GM18526 (cell line): ENCODE measurements around the gene STK17A.

Source experiments
- POLR2A ChIP-seq: IDR thresholded peaks from 3 replicates; pipeline ENCODE4 v1.6.1; 2011; ENCODE audit not compliant: insufficient read length; ENCODE audit errors: extremely low read depth

Gene STK17A

DNA sequence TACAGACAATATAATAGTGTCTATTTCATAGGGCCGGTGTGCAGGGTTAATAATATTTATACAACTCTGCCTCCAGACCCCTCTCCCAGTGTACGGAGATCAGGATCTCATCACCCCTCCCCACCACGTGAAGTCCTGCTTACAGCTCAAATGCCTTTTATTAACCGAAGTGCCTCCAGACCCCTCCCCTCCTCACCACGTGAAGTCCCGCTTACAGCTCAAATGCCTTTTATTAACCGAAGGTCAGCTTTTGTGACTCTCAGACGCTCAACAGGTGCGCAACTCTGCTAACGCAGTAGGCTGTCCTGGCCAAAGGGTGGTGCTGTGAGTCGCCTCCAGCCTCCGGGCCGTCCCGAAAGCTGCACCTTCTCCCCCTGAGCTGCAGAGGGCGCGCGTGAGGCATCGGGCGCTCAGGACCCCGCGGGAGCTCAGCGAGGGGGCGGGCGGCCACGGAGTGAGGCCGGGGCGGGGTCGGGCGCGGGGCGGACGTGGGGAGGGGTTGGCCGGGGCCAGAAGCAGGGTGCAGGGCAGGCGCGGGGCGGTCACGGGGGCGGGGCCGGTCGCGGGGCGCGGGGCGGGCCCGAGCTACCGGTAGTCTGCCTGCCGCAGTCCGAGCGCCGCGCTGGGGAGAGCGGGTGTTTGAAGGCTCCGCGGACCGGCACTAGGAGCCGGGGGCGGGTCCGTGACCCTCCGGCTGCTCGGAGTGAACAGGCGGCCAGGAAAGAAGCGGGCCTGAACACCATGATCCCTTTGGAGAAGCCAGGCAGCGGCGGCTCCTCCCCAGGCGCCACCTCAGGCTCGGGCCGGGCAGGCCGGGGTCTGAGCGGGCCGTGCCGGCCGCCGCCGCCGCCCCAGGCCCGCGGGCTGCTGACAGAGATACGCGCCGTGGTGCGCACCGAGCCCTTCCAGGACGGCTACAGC lies at the start of gene STK17A:
STK17A (plus strand) TSS at position 606 of the 921 bp plus-strand sequence; CDS start at position 742, 136 bp downstream.
- TF ChIP-seq POLR2A = peak; percentile 98

DNA sequence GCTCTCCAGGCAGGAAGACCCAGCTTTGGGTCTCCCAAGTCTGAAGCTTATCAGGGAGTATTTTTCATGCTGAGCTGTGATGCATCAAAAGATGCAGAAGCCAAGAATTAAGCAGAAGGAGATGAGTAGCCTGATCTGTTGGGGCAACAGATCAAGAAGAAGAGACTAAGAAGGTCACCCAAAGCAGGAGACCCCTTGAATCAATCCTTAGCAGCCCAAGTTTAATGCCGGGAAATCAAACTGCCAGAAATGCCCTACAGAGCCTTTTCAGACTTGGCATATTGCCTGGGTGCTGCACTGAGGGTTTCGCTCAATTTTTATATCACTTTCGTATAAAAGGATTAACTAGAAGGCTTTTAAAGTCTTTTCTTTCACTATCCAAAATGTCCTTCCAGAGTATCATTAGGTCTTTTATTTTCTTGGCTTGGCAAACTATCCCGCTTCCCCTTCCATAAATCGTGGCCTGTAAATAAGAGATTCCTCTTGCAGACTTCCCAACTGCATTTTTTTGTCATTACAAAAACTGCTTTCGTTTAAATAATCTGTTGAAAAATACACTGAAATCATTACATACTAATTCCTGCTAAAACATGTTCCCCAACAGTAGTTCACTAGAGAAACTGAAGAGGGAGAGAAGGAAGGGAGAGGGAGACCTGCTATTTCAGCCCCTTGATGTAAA lies 49.0 kb upstream of the STK17A start:
- no peak for TF ChIP-seq POLR2A

DNA sequence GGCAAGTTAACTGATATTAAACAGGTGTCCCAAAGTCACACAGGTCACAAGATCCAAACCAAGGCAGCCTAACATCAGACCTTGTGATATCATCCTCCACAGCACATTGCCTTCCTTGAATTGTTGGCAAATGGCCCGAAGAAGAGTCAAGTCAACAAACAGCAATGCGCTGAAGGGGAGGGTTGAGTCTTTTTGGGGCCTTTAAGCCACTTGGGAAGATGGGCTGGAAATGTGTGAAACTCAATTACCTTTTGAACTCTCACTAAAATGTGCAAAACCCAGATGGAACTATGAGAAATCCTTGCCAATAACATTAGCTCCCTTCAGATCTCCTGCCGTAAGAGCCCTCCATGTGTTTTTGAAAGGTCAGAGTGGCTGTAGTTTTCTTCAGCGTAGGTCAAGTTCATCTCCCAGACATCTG lies 47.9 kb upstream of the STK17A start:
- TF ChIP-seq POLR2A = no peak

DNA sequence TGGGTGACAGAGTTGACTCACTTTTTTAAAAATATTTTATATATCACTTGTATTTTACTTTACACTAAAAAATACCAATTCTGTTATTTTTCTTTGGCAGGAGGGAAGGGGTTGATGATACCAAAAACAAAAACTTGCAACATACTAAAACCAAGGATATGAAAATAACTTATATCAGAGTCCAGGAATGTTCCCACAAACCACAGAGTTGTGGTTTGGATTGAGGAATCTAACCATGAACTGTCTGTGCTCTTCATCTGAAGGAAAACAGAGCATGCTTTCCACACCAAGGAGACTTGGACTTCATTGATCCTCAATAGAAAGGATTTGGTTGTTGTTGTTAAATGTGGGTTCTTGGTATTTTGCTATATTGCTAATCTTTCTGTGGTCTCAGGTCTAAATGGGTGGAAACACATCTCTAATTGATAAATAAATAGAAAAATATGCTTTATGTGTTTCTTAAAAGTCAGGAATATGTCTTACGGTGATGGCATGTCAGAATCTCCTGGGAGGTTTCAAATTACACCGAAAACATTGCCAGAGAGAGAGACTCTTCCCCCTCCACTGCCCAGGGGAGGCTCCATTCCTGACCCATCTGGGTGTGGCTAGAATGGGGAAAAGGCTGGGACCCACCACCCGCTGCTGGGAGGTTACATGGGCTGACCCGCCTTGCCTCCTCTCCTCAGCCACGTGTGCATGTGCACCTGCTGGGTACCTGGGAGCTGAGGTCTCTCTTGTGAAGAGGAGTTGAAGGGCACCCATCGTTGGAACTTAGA lies 46.9 kb upstream of the STK17A start:
- TF ChIP-seq POLR2A = no peak

DNA sequence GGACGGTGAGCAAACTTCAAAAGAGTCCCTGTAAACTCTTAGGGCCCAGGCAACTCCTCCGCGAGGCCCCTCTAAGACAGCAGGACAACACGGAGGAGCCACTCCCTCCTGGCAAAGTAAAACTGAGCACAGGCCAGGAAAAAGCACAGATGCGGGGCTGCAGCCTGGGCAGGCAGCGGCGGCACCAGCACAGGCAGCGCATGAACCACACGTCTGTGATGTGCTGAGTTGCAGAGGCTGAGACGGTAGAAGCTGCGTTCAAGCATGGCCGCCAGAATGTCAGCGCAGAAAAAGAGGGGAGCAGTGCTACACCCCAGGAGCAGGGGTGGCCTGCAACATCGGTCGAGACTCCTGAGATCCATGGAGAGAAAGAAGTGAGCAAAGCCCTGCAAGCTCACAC lies 46.1 kb upstream of the STK17A start:
- no peak for TF ChIP-seq POLR2A

DNA sequence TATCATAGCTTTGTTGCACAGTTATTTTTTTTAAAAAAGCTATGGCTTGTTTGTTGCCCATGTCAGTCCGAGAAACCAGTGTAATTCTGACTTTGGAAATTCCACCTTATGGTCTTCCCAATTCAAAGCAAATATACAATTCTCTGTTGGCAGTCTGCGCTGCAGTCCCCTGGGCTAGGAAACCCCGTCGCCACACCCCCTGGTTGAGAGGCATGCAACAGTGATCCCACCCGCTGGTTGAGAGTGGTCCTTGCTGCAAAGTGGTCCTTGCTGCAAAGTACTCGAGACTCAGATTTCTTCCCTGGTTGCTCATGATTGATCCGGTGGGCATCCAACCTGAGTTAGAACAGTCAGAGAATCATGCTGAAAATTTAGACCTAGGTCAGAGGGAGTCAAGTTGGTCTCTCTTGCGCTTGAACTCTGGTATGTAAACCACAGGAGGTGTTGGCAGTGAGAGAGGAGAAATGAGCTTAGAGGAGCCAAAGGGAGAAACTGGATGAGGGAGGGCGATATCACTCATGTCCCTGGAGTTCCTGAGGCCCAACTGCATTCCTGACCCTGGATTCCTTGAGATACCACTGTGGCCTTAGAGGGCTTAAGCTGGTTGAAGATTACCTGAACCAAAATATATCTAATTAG lies 45.0 kb upstream of the STK17A start:
- TF ChIP-seq POLR2A = no peak

DNA sequence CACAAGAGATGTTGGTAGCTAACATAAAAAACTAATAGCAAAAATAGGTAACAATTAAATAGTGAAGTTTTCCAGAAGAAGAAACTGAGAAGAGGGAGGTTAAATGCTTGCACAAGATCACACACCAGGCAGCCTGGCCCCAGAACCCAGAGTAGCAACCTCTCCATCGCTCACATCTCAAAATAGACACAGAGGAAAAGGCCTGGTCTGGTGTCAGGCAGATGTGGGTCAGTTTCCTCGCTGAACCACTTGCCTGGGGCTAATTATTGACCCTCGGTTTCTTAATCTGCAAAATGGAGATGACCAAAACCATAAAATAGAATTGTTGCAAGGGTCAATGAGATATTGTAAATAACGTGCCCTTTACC lies 44.5 kb upstream of the STK17A start:
- TF ChIP-seq POLR2A = no peak

DNA sequence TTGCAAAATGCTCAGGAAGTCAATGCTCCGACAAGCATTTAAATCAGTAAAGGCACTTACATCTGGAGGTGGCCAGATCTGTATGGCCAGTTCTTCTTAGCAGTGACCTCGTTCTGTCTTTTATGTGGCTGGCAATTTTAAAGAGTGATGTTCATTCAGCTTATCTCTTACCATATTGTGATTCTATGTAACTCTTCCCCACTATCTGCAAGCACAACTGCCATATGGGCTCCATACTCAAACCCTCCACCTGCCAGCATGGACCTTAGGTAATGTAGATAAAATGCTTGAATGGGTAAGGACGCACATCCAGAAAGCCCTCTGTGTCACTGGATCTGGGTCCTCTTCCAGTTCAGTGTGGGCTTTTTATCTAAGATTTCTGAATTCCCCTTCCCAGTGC lies 42.4 kb upstream of the STK17A start:
- TF ChIP-seq POLR2A = no peak

DNA sequence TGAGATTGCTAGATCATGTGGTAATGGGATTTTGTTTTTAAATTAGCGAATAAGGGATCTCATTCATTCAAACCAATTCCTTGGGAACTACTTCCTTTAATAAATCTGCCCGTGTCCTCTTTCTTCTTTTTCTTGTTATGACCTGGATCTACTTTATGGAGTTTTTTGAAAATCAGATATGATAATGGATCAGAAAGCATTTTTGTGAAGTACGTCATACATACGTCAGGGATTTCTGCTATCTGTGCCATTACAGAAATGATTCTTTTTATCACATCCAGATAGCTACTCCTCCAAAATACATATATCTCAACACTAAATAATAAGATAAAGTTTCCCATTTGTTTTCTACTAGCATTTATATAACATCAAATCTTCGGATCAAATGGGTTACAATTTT lies 40.2 kb upstream of the STK17A start:
- TF ChIP-seq POLR2A = no peak

DNA sequence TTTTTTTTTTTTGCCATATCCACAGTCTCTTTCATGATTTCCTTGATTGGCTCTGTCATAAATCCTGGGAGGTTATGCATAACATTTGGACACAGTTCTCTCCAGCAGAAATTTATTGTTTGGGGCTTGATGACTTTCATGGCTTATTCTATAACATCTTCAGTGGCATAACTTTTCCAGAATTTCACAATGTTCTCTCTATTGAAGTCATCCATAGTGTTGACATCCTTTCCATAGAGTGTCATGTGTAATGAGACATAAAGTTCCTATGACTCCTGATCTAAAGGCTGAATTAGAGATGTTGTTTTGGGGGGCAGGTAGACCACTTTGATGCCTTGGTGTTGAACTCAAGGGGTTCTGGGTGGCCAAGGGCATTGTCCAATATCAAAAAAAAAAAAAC lies 36.7 kb upstream of the STK17A start:
- no peak for TF ChIP-seq POLR2A

DNA sequence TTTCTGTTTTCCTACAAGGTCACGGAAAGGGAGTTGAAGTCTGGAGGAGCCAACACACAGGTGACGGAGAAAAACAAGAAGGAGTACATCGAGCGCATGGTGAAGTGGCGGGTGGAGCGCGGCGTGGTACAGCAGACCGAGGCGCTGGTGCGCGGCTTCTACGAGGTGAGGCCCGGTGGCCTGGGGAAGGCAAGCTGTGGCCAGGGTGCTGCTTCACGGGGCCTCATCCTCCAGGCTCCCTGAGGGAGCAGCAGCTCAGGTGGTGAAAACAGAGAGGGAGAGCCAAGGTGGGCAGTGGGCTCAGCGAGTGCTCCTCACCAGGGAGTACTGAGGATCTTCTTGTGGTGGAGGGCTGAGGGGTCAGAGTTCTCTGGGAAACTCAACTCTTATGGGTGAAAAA lies 32.5 kb upstream of the STK17A start:
- no peak for TF ChIP-seq POLR2A

DNA sequence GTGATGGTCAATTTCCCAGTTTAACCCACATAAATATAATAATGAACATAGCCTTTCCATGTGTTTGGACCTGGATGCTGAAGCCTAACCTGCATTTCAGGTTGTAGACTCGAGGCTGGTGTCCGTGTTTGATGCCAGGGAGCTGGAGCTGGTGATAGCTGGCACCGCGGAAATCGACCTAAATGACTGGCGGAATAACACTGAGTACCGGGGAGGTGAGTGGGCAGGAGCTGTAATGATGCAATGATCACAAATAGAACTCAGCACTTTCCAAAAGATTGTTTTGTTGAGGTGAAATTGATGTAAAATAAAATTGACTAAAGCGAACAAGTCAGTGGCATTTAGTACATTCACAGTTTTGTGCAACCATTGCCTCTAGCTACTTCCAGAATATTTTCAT lies 30.8 kb upstream of the STK17A start:
- no peak for TF ChIP-seq POLR2A

DNA sequence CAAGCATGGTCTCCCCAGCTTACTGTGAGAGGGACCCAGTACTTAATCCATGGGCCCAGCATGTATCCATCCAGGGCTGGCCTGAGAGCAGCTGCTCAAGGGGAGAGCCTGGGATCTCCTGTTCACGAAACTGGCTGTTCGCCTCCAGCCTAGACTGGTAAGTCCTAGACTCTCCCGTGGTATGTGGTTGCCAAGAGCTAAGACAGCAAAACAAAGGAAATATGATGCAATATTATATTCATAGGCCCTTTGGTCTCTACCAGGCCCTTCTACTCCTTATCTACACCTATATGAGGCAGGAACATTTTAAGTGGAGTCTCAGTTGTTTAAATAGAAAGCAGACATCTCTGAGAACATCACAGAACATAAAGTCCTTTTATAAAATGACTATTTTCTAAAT lies 28.9 kb upstream of the STK17A start:
- no peak for TF ChIP-seq POLR2A

DNA sequence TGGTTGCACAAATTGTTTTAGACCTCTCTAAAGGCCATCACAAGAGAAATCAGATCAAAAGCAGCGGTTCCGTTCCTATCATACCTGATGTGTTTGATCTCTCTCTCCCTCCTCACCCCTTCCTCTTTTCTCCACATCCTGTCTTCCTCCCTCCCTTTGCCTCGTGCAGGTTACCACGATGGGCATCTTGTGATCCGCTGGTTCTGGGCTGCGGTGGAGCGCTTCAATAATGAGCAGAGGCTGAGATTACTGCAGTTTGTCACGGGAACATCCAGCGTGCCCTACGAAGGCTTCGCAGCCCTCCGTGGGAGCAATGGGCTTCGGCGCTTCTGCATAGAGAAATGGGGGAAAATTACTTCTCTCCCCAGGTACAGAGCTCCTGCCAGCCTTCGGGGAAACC lies 28.5 kb upstream of the STK17A start:
- no peak for TF ChIP-seq POLR2A

DNA sequence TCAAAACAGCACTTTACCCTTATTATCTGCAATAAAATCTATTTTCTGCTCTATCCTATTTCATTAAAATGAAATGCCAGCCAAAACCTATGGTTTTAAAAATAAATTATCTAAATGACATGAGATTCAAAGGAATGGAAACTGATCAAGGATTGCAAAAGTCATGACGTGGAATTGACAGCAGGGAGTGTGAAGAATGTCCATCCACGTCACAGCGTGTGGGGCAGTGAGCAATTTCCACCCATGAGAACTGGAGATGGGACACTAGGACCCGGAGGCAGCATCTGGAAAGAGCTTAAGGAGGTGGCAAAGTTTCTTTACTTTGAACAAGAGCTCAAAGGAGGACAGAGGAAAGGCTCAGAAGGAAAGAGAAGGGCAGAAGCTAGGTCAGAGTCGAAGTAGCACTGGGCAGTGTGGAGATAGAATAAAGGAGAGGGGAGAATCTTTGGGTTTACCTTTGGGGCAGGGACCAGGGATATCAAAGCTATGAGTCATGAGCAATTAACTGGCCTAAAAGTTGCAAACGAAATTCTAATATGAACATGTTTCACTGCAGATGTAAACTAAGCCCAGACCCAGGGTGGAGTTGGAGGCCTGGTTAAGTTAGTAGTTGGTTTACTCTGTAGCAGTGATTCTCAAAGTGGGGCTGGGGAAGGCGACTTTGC lies 24.9 kb upstream of the STK17A start:
- no peak for TF ChIP-seq POLR2A
